Panc1 (cell line): ENCODE results near the gene ZNF189. TPM values are rescaled to one million over a fixed set of nuclear protein-coding genes. Genes with fewer than 3 reads are reported as not detected.

Experiments used
- ATAC-seq: fragments of 200-7000 bp; cut with Tn5 transposase; 2 replicates; pipeline ENCODE4 v1.9.1; 2020; ENCODE audit warnings: mild to moderate bottlenecking, moderate library complexity
- BruUV-seq: library from RNA; stranded (reverse); fragments of 400-500 nt; replicated peaks from 2 replicates; lab custom pipeline; 2021; lab: Mats Ljungman, UMichigan
- CTCF ChIA-PET: fragments of 300-600 bp; sonication (Branson Sonifier 250); formaldehyde crosslinking; loops from one replicate; lab custom pipeline; 2022; ENCODE audit warnings: antibody characterized with exemption; lab: Charles Lee
- POLR2A ChIA-PET: fragments of 300-600 bp; sonication (Branson Sonifier 250); formaldehyde crosslinking; loops from one replicate; lab custom pipeline; 2022; ENCODE audit warnings: antibody characterized with exemption; lab: Charles Lee
- DNase-seq: peaks from one replicate; pipeline ENCODE4 v3.0.0-alpha.2; 2010; ENCODE audit warnings: low read depth, low spot score
- H3K27ac ChIP-seq: 2 replicates; pipeline ENCODE4 v1.5.1; 2011; ENCODE audit warnings: mild to moderate bottlenecking, low read length, inconsistent platforms
- H3K27me3 ChIP-seq: fragments of 200-500 bp; sonication (Bioruptor generic); 2 replicates; pipeline ENCODE4 v1.6.0; 2014; ENCODE audit warnings: low read length, inconsistent platforms; ENCODE audit not compliant: control insufficient read depth, insufficient read depth
- H3K36me3 ChIP-seq: fragments of 200-500 bp; sonication (Bioruptor generic); 2 replicates; pipeline ENCODE4 v1.5.1; 2014; ENCODE audit warnings: inconsistent platforms, mild to moderate bottlenecking, low read length, moderate library complexity; ENCODE audit not compliant: control insufficient read depth, insufficient read depth
- H3K4me1 ChIP-seq: 2 replicates; pipeline ENCODE4 v1.5.1; 2011; ENCODE audit warnings: inconsistent platforms, mild to moderate bottlenecking, low read length, moderate library complexity; ENCODE audit not compliant: control insufficient read depth, insufficient read depth
- H3K4me3 ChIP-seq, 2 experiments: 2 replicates each; pipeline ENCODE4 v1.5.1; 2011 to 2012; ENCODE audit warnings: low read depth in 2 of 2, low read length in 2 of 2, mild to moderate bottlenecking in 2 of 2, inconsistent platforms in 1 of 2, moderate library complexity in 1 of 2
- H3K9me3 ChIP-seq: fragments of 200-500 bp; sonication (Bioruptor generic); 2 replicates; pipeline ENCODE4 v1.5.1; 2014; ENCODE audit warnings: low read depth, mild to moderate bottlenecking, inconsistent platforms, low read length, moderate library complexity; ENCODE audit not compliant: control insufficient read depth, insufficient read depth
- CTCF ChIP-seq: fragments of 450-650 bp; IDR thresholded peaks from 2 replicates; pipeline ENCODE4 v1.5.1; 2017; ENCODE audit warnings: mild to moderate bottlenecking
- POLR2AphosphoS5 ChIP-seq: IDR thresholded peaks from 2 replicates; pipeline ENCODE4 v1.6.1; 2012; ENCODE audit warnings: mild to moderate bottlenecking, low read depth, low read length, moderate library complexity
- REST ChIP-seq, 2 experiments: IDR thresholded peaks; 2 replicates each; pipeline ENCODE4 v1.6.1; 2011 to 2012; ENCODE audit warnings: low read depth in 2 of 2, control low read depth in 1 of 2, low read length in 1 of 2, mild to moderate bottlenecking in 1 of 2, moderate library complexity in 1 of 2; ENCODE audit not compliant: insufficient read depth in 1 of 2
- SIN3A ChIP-seq: IDR thresholded peaks from 2 replicates; pipeline ENCODE4 v1.6.1; 2012; ENCODE audit warnings: low read depth, mild to moderate bottlenecking, low read length, moderate library complexity, borderline replicate concordance; ENCODE audit not compliant: insufficient read depth
- TCF7L2 ChIP-seq: IDR thresholded peaks from 2 replicates; pipeline ENCODE4 v1.6.1; 2011; ENCODE audit warnings: mild to moderate bottlenecking, low read depth, low read length, inconsistent platforms
- in situ Hi-C: cut with HindIII; loops from 2 replicates; pipeline ENCODE4 v1.10.0; 2016; ENCODE audit warnings: low sequenced_read_pairs, low pct_unique_long_range_greater_than_20kb
- intact Hi-C: fragments of 100-400 bp; cut with micrococcal nuclease; formaldehyde crosslinking; loops from one replicate; pipeline ENCODE4 v1.10.0; 2022; ENCODE audit not compliant: unreplicated experiment
- total RNA-seq: library from RNA; stranded (reverse); gene quantifications from one replicate; pipeline ENCODE4 v1.2.1, GENCODE V29; 2021; ENCODE audit not compliant: unreplicated experiment

The ZNF189 gene
- total RNA-seq, 1 experiment from 2014 or later = 7.0 TPM

- ChIA-PET CTCF (no interaction called here), POLR2A (no interaction called here)
- no peak for DNase-seq
- no peaks in the 10 kb centered on the region for H3K4me1 ChIP-seq
- TF ChIP-seq SIN3A (no peak), REST (IDR thresholded peaks at IDR 0.05; ENCODE audit: insufficient read depth in 1 of 2, low read depth in 2 of 2, low read length in 1 of 2) (no peak), CTCF (no peak), POLR2AphosphoS5 (no peak), TCF7L2 (no peak)
- H3K27me3 ChIP-seq = peaks cover 7% of the 10 kb centered on the region; the same call in 1 of the 2 replicates
- H3K27ac ChIP-seq = no peak overlapping the region
- no peak overlapping the region for H3K4me3 ChIP-seq
- ATAC-seq = no peak
- no peaks in the 10 kb centered on the region for H3K9me3 ChIP-seq
- in situ Hi-C loops = no loop called here
- intact Hi-C loops = no loop called here
- no peaks in the 10 kb centered on the region for H3K36me3 ChIP-seq
- BruUV-seq = no TSS peak
Observed at GRCh38 chr9:101432171-101432570, 33.5 kb downstream of the ZNF189 start.

GRCh38 chr9:101432740-101433139, 34.1 kb downstream of the ZNF189 start:
- no peak overlapping the region for H3K27ac ChIP-seq
- H3K4me3 ChIP-seq = no peak overlapping the region
- DNase-seq (no peak), ATAC-seq (no peak)
- H3K9me3 ChIP-seq = no peaks in the 10 kb centered on the region
- H3K36me3 ChIP-seq = no peaks in the 10 kb centered on the region
- H3K4me1 ChIP-seq = no peaks in the 10 kb centered on the region
- in situ Hi-C loops = no loop called here
- CTCF ChIA-PET = no interaction called here
- intact Hi-C loops = no loop called here
- POLR2A ChIA-PET = no interaction called here
- H3K27me3 ChIP-seq = peaks cover 7% of the 10 kb centered on the region; the same call in 1 of the 2 replicates
- no TSS peak for BruUV-seq
- TF ChIP-seq SIN3A (no peak), CTCF (no peak), TCF7L2 (no peak), REST (IDR thresholded peaks at IDR 0.05; ENCODE audit: insufficient read depth in 1 of 2, low read depth in 2 of 2, low read length in 1 of 2) (no peak), POLR2AphosphoS5 (no peak)
